RPMI8226 (cell line): ENCODE data around the gene CFAP74.

Experiments used
- DNase-seq: peaks from one replicate; pipeline ENCODE4 v3.0.0-alpha.2; 2015

Gene CFAP74

DNA sequence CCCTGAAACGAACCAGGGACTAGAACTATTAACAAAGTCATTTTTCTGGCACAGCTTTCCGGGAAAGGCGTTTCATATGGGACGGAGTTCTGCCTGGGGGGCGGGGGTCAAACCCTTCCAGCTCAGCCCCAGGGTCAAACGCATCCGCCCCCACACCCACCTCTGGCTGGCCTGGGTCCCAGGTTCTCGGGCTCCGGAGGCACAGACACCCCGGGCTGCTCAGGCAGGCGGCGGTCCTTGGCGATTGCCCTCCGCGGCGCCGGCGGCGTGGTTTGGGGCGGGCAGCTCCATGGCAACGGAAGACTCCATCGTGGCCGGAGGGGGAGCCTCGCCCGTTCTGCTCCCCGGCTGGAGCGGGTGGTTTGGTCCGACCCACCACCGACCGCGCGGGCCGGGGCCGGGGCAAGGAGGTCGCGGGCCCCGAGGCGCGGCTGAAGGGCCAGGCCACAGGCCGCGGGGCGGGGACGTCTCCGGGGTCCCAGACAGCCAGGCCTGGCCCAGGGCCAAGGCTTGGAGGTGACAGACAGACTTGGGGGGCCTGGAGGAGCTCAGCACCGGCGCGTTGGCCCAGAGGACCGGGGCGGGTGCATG lies at the start of gene CFAP74:
TSS of gene CFAP74 (minus strand) at position 246 of the 591 bp plus-strand sequence. CDS start 12,830 bp downstream, outside the sequence.
- DNase-seq = peak; percentile 52

GRCh38 chr1:2053217-2053616 lies 49.6 kb upstream of the CFAP74 start:
- no peak for DNase-seq

- no peak for DNase-seq
These were observed 49.2 kb upstream of the CFAP74 start for GRCh38 chr1:2052756-2053155.

DNA sequence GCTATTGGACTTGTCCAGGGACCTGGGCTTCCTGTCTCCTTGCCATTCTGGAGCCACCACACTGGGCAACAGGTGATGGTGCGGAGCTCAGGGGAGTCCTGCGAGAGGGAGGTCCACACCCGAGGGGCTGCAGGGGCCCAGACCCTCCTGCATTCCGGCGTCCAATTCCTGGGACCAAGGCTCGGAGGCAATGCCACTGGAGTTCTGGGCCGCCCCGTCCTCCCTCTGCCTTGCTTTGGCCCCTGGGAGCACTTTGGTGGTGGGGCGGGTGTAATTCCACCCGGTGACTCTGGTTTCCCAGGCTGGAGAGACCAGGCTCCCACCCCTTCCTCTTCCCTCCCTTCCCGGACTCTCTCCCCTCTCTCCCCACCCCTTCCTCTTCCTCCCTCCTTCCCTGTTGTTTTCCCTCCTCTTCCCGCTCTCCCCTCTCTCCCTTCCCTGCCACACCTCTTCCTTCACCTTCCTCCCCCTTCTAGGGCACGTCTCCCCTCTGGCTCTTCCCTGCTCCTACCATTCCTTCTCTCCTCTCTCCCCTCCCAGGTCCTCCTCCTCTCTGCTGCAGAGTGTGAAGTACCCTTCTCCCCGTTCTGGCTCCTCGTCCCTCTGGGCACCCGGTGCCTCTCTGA lies 48.6 kb upstream of the CFAP74 start:
- DNase-seq = no peak

DNA sequence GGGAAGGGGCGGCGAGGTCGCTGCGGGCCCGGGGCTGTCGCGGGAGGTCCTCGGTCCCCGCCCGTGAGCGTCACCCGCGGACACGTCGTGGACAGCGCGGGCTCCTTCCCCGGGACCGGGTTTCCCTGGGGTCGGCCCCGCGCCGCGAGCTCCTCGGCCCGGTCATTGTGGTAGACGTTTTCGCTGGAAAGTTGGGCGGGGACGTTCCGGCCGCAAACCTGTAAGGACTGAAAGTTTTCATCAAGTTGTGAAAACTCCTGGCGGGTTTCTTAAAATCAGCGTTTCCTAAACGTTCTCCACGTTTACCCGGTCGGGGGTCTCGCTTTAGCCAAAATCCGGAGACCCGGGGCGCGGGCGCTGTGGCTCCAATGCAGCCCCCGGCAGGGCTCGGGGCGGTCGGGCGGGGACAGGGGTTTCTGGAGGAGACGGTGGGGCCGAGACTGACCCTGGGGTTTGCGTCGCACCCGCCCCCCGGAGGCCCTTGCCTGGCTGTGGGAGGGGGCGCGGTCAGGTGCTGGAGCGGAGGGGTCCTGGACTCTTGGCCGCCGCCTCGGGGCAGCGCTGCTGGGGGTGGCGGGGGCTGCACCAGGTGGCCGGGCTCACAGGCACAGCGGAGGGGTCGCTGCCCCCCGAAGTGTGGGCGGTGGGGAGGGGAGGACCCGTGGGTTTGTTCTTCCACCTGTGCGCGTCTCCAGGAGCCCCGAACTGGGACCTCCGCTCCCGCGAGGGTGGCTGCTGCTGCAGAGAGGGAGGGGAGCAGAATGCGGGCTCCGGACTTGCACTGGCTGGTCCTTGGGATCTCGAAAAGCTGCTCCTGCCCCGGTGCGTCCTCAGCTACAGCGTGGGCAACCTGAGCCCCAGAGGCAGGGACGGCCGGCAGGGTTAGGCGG lies 47.5 kb upstream of the CFAP74 start:
- DNase-seq = peak; percentile 46

DNA sequence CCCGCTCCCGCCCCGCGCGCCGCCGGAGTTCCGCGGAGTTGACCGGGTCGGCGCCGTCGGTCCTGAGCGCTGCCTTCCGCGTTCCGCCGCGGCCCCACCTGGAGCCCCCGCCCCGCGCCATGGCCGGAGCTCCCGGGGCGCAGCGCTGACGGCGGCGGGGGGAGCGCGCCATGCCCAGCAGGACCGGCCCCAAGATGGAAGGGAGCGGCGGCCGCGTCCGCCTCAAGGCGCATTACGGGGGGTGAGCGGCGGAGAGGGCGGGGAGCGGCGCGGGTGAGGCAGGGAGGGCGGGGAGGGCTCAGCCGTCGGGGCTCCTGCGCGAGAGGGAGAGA lies 46.8 kb upstream of the CFAP74 start:
- no peak for DNase-seq

- DNase-seq = peak; percentile 98
These were observed 46.3 kb upstream of the CFAP74 start, which contains the start of gene PRKCZ for GRCh38 chr1:2049718-2050431. TSS of gene PRKCZ (plus strand) at chr1:2050411. CDS start at chr1:2050631, 220 bp downstream.

GRCh38 chr1:2049225-2049717 lies 45.7 kb upstream of the CFAP74 start:
- peak; percentile 64 for DNase-seq

GRCh38 chr1:2047749-2048729 lies 44.5 kb upstream of the CFAP74 start:
- no peak for DNase-seq

GRCh38 chr1:2046953-2047748 lies 43.6 kb upstream of the CFAP74 start:
- no peak for DNase-seq

DNA sequence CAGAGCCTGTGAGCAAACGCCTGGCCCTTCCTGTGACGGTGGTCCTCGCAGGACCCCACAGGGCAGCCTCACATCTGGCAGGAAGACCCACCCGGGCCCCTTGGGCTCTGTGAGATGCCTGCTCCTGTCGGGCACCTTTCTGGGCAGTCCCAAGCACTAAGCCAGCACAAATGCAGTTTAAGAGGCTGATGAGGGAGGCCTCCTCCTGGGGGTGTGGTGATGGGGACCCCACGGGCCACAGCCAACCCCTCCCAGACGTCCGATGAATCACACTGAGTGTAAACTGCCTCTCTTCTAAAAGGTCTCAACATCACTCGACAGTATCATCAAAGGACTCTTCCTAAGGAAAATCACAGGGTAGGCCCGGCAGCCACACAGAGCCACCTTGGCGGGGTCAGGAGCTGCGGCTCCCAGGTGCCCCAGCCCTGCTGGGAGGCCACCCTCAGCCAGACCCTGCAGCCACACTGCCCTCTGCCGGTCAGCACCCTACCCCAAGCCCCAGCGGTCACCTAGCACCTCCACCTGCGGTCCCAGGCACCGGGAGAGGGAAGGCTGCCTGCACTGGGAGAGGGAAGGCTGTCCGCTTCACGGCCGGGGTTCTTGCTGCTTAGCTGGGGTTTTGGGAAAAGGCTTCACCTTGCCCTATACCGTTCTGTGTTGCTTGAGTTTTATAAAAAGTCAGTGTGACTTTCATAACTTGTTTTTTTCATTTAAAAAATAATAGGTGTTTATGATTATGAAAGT lies 42.8 kb upstream of the CFAP74 start:
- DNase-seq = peak; percentile 81

GRCh38 chr1:2045468-2046173 lies 42.0 kb upstream of the CFAP74 start:
- no peak for DNase-seq

DNA sequence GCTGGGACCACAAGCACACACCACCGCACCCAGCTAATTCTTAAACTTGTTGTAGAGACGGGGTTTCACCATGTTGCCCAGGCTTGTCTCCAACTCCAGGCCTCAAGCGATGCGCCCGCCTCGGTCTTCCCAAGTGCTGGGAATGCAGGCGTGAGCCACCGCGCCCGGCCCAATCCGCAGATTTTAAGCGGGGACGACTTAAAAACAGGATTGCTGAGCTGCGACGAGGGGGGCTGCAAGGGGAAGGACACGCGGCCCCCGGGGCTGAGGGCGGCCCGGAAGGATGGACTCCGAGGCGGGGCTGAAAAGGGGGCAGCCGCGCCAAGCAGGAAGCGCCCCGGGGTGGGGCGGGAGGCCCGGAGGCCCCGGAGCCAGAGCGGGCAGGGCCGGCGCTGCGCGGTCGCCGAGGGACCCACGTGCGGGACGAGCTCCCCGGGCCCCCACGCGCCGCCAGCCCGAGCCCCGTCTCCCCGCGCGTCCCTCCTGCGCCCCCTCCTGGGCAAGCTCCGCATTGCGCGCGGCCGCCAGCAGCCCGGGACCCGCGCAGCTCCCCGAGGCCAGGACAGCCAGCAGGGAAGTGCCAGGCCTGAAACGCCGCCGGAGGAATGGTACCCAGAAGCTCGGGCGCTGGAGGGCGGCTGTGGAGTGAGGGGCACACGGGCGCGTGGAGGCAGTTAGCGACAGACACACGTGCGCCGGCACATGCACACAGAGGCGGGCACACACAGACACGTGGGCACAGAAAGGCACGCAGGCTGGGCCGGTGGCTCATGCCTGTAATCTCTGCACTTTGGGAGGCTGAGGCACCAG lies 41.1 kb upstream of the CFAP74 start:
- DNase-seq = peak; percentile 79

- DNase-seq = no peak
These were observed 40.3 kb upstream of the CFAP74 start for GRCh38 chr1:2043886-2044285.

GRCh38 chr1:2042830-2043773 lies 39.5 kb upstream of the CFAP74 start:
- peak; percentile 38 for DNase-seq

- DNase-seq = no peak
These were observed 38.3 kb upstream of the CFAP74 start for GRCh38 chr1:2041887-2042286.

GRCh38 chr1:2041305-2041704 lies 37.7 kb upstream of the CFAP74 start:
- DNase-seq = no peak
